Breast epithelium (tissue), 3 donors: ENCODE results near the gene SCYL1.

ENCODE experiments used
- POLR2A ChIP-seq: fragments of 450-650 bp; IDR thresholded peaks from one replicate; pipeline ENCODE4 v1.6.1; 2016; ENCODE audit warnings: antibody characterized with exemption, mild to moderate bottlenecking, moderate library complexity
- TF ChIP-seq, protein P1 (sequence below), 3 donors: fragments of 450-650 bp; IDR thresholded peaks; one replicate each; pipeline ENCODE4 v1.5.1; 2016 to 2017; ENCODE audit warnings: antibody characterized with exemption in 3 of 3, mild to moderate bottlenecking in 3 of 3, moderate library complexity in 3 of 3

DNA sequence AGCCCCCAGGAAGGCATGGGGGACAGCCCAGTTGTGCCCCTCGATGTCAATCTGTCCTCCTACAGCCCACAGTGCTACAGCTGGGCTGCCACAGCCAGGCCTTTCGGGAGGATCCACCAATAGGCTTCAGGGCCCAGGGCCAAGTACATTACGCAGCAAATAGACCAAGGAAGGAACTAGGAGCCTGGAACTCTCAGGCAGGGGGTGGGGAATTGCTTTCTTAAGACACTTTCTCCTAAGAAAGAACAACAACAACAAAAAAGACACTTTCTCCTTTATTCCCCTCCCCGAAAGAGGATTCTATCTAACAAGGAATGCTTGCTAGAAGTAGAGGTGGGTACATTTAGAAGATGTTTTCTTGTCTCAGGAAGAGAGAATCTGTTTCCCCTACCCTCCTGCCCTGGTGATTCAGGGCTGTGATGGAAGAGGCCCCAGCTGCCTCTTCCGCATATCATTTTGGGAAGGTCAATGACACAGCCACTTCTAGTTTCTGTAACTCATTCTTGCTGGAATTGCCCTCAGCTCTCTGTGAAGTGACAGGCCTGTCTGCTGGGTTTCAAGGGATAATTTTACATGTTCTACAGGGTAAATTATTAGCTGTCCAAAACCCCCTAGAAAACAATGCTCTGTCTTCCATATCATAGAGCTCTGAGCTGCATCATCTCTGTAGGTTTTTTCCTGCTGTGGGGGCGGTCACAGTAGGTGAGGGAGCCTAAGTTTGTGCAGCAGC, 32.1 kb upstream of the SCYL1 start:
- TF ChIP-seq, protein P1, sequence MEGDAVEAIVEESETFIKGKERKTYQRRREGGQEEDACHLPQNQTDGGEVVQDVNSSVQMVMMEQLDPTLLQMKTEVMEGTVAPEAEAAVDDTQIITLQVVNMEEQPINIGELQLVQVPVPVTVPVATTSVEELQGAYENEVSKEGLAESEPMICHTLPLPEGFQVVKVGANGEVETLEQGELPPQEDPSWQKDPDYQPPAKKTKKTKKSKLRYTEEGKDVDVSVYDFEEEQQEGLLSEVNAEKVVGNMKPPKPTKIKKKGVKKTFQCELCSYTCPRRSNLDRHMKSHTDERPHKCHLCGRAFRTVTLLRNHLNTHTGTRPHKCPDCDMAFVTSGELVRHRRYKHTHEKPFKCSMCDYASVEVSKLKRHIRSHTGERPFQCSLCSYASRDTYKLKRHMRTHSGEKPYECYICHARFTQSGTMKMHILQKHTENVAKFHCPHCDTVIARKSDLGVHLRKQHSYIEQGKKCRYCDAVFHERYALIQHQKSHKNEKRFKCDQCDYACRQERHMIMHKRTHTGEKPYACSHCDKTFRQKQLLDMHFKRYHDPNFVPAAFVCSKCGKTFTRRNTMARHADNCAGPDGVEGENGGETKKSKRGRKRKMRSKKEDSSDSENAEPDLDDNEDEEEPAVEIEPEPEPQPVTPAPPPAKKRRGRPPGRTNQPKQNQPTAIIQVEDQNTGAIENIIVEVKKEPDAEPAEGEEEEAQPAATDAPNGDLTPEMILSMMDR (IDR thresholded peaks at IDR 0.05): no peak
- TF ChIP-seq POLR2A: peak; percentile 34
